HepG2 (cell line): ENCODE measurements around the gene ACTN4. TPM values are rescaled to one million over a fixed set of nuclear protein-coding genes. Genes with fewer than 3 reads are reported as not detected.
A peak's percentile ranks its signal among the peaks of the same experiment; 100 is the strongest.

Source experiments
- ARID5B ChIP-seq: IDR thresholded peaks from 2 replicates; pipeline ENCODE4 v1.4.0; 2020; ENCODE audit warnings: mild to moderate bottlenecking, missing genetic modification reagents
- BRD4 ChIP-seq: sonication (generic); formaldehyde crosslinking; IDR thresholded peaks from 2 replicates; pipeline ENCODE4 v1.4.0; 2020; ENCODE audit warnings: missing genetic modification reagents
- CEBPZ ChIP-seq: IDR thresholded peaks from 2 replicates; pipeline ENCODE4 v1.6.1; 2012; ENCODE audit warnings: low read length, improper control_type of control experiment
- ELF3 ChIP-seq: IDR thresholded peaks from 2 replicates; pipeline ENCODE4 v1.6.1; 2016; ENCODE audit warnings: missing genetic modification reagents, missing compliant biosample characterization
- HINFP ChIP-seq: sonication (generic); formaldehyde crosslinking; IDR thresholded peaks from 2 replicates; pipeline ENCODE4 v1.4.0; 2020; ENCODE audit warnings: low read depth, mild to moderate bottlenecking, missing genetic modification reagents
- HNF4G ChIP-seq, 2 experiments: sonication (generic) in 1 of 2; formaldehyde crosslinking in 1 of 2; IDR thresholded peaks; 2 replicates each; pipeline versions ENCODE4 v1.4.0 to v1.6.1; 2011 to 2020; ENCODE audit warnings: borderline replicate concordance in 2 of 2, low read depth in 2 of 2, mild to moderate bottlenecking in 2 of 2, low read length in 1 of 2, missing genetic modification reagents in 1 of 2, moderate library complexity in 1 of 2
- HOXA5 ChIP-seq: sonication (generic); formaldehyde crosslinking; IDR thresholded peaks from 2 replicates; pipeline ENCODE4 v1.4.0; 2020; ENCODE audit warnings: missing genetic modification reagents
- PAF1 ChIP-seq: IDR thresholded peaks from 2 replicates; pipeline ENCODE4 v1.6.1; 2016; ENCODE audit warnings: missing genetic modification reagents, missing compliant biosample characterization
- THAP9 ChIP-seq: sonication (generic); formaldehyde crosslinking; IDR thresholded peaks from 2 replicates; pipeline ENCODE4; 2020; ENCODE audit warnings: missing genetic modification reagents, mild to moderate bottlenecking, borderline replicate concordance
- ZGPAT ChIP-seq: IDR thresholded peaks from 2 replicates; pipeline ENCODE4 v1.6.1; 2016; ENCODE audit warnings: mild to moderate bottlenecking
- ZNF20 ChIP-seq: sonication (generic); formaldehyde crosslinking; IDR thresholded peaks from 2 replicates; pipeline ENCODE4 v1.4.0; 2020; ENCODE audit warnings: mild to moderate bottlenecking, moderate library complexity, missing genetic modification reagents
- ZNF205 ChIP-seq: IDR thresholded peaks from 2 replicates; pipeline ENCODE4 v1.6.1; 2018; ENCODE audit warnings: missing biosample characterization, missing genetic modification reagents
- ZNF335 ChIP-seq: sonication (generic); formaldehyde crosslinking; IDR thresholded peaks from 2 replicates; pipeline ENCODE4 v1.4.0; 2020; ENCODE audit warnings: missing genetic modification reagents
- ZNF546 ChIP-seq: sonication (generic); formaldehyde crosslinking; conservative IDR thresholded peaks from 2 replicates; pipeline ENCODE4 v1.8.1; 2023; ENCODE audit warnings: mild to moderate bottlenecking, missing genetic modification reagents
- ZNF619 ChIP-seq: sonication (generic); formaldehyde crosslinking; IDR thresholded peaks from 2 replicates; pipeline ENCODE4 v1.4.0; 2020; ENCODE audit warnings: mild to moderate bottlenecking, missing genetic modification reagents
- ZNF670 ChIP-seq: sonication (generic); formaldehyde crosslinking; IDR thresholded peaks from 2 replicates; pipeline ENCODE4 v1.8.0; 2022; ENCODE audit warnings: mild to moderate bottlenecking, missing genetic modification reagents, borderline replicate concordance
- ZNF850 ChIP-seq: sonication (generic); formaldehyde crosslinking; conservative IDR thresholded peaks from 2 replicates; pipeline ENCODE4 v1.9.0; 2021; ENCODE audit warnings: mild to moderate bottlenecking, missing genetic modification reagents
- polyA plus RNA-seq, 8 experiments: library from polyadenylated mRNA; depleted of rRNA in 3 of 8; stranded (reverse) in 7 of 8; unstranded in 1 of 8; fragments of >200 nt; fragmentation: Illumina TruSeq in 4 of 8; extraction: Trizol in 4 of 8; gene quantifications; 2 replicates each; pipeline versions ENCODE4 v1.2.1 to v1.2.3, GENCODE V29; 2011 to 2016; ENCODE audit warnings: low read depth in 4 of 8, missing spikeins in 1 of 8, mixed read lengths in 1 of 8; ENCODE audit not compliant: insufficient read depth in 1 of 8
- total RNA-seq, 5 experiments: library from RNA; depleted of rRNA; stranded (reverse); fragments of >200 nt; fragmentation: Illumina TruSeq; extraction: Trizol; gene quantifications; 2 replicates each; pipeline ENCODE4 v1.2.3, GENCODE V29; 2016; ENCODE audit warnings: low read depth in 1 of 5

ACTN4 gene
- total and polyA plus RNA-seq, 2 of the 13 experiments (the other 11 are each of a cell fraction or from before 2014, with no cell fraction given), result 171 to 192 TPM

- TF ChIP-seq THAP9 (CRISPR knock-in tag) (no peak), ZNF670 (CRISPR knock-in tag) (no peak), ELF3 (CRISPR knock-in tag) (no peak), ZNF205 (CRISPR knock-in tag) (no peak), ZNF335 (CRISPR knock-in tag) (no peak), ZNF619 (CRISPR knock-in tag) (no peak), ZGPAT (CRISPR knock-in tag) (peak; percentile 29; the same call in 1 of the 2 replicates), CEBPZ (no peak), ARID5B (peak; percentile 60), HNF4G (IDR thresholded peaks at IDR 0.05; ENCODE audit: borderline replicate concordance, low read depth, low read length) (peak; percentile 85), HNF4G (CRISPR knock-in tag; IDR thresholded peaks at IDR 0.05; ENCODE audit: borderline replicate concordance, low read depth) (no peak), HOXA5 (CRISPR knock-in tag) (no peak), BRD4 (CRISPR knock-in tag) (no peak), ZNF546 (CRISPR knock-in tag) (no peak), PAF1 (CRISPR knock-in tag) (no peak), ZNF850 (CRISPR knock-in tag) (no peak), ZNF20 (CRISPR knock-in tag) (no peak), HINFP (CRISPR knock-in tag) (no peak)
Measured at GRCh38 chr19:38670921-38671398, 23.5 kb downstream of the ACTN4 start (continued).
